Ascending aorta (tissue), 2 donors: ENCODE measurements around the gene DNAI1. TPM values are rescaled to one million over a fixed set of nuclear protein-coding genes. Genes with fewer than 3 reads are reported as not detected.
"Not testable (repeated sequence)": the region's sequence is repeated elsewhere in the genome, so short reads cannot be mapped to it uniquely, and the experiment has no call there.

Experiments
- DNase-seq, 2 donors: peaks; one replicate each; pipeline ENCODE4 v3.0.0-alpha.2; 2019; ENCODE audit warnings: low spot score in 2 of 2
- H3K27ac ChIP-seq, 2 donors: fragments of 200-600 bp; sonication (generic); one replicate each; pipeline ENCODE4 v1.5.1; 2016 to 2017; ENCODE audit warnings: mild to moderate bottlenecking in 1 of 2
- H3K27me3 ChIP-seq: fragments of 200-600 bp; sonication (generic); one replicate; pipeline ENCODE4 v1.5.1; 2017
- H3K36me3 ChIP-seq, 2 donors: fragments of 200-600 bp; sonication (generic); one replicate each; pipeline ENCODE4 v1.5.1; 2016
- H3K4me1 ChIP-seq, 2 donors: fragments of 200-600 bp; sonication (generic); one replicate each; pipeline ENCODE4 v1.5.1; 2016 to 2017; ENCODE audit warnings: mild to moderate bottlenecking in 1 of 2
- H3K4me3 ChIP-seq, 2 donors: fragments of 200-600 bp; sonication (generic); one replicate each; pipeline ENCODE4 v1.5.1; 2016 to 2017; ENCODE audit warnings: mild to moderate bottlenecking in 1 of 2
- H3K9me3 ChIP-seq, 2 donors: fragments of 200-600 bp; sonication (generic); one replicate each; pipeline ENCODE4 v1.5.1; 2016
- intact Hi-C: fragments of 100-400 bp; cut with DNase I; formaldehyde crosslinking; loops from one replicate; pipeline ENCODE4 v1.15.1; 2023
- total RNA-seq: library from RNA; depleted of rRNA; stranded (reverse); fragments of >200 nt; gene quantifications from one replicate; pipeline ENCODE4 v1.1.0, GENCODE V29; 2016
- TF ChIP-seq, protein P1 (sequence below), 3 experiments: fragments of 200-600 bp in 2 of 3; fragments of 450-650 bp in 1 of 3; sonication (generic) in 2 of 3; IDR thresholded peaks; one replicate each; pipeline ENCODE4 v1.5.1; 2016 to 2019; ENCODE audit warnings: antibody characterized with exemption in 3 of 3, mild to moderate bottlenecking in 1 of 3, moderate library complexity in 1 of 3

The DNAI1 gene
- total RNA-seq, 1 donor from 2014 or later: not detected

DNA sequence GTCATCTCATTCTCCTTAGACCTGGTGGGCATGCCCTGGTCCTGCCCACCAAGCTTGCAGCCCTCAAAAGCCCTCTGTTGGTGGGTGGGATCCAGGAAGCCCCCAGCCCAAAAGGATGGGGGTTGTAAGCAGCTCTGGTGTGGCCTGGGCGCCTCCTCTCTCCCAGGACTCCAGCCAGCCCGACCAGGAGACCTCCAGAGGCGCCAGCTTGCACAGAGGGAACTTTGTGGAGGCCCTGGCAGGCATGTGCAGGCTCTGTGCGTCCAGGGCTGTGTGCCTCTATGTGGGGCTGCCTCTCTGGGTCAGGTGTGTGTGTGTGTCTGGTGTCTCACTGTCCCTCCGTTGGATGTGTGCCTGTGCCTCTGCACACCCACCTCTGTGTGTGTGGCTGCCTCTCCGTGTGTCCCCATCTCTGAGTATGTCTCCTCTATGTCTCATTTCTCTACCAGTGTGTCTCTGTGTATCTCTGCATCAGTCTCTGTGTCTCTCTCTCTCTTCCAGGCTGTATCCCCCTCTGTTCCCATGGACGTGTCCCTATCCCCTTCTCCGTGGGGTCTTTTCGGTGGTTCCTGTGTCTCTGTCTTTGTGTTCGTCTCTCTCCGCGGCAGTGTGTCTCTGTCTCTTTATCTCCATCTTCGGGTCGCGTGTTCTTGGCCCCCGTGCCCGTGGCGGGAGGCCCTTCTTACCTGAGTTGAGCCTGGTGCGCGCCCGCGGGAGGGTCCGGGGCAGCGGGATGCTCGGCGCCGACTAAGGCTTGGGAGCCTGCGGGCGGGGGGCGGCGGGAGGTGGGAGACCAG, 63.7 kb downstream of the DNAI1 start:
- peaks cover 3 to 5% of the 10 kb centered on the region in 2 donors for H3K4me1 ChIP-seq
- no peaks in the 10 kb centered on the region for H3K9me3 ChIP-seq
- H3K4me3 ChIP-seq: peak overlapping the region; percentile 47 to 68
- TF ChIP-seq, protein P1, sequence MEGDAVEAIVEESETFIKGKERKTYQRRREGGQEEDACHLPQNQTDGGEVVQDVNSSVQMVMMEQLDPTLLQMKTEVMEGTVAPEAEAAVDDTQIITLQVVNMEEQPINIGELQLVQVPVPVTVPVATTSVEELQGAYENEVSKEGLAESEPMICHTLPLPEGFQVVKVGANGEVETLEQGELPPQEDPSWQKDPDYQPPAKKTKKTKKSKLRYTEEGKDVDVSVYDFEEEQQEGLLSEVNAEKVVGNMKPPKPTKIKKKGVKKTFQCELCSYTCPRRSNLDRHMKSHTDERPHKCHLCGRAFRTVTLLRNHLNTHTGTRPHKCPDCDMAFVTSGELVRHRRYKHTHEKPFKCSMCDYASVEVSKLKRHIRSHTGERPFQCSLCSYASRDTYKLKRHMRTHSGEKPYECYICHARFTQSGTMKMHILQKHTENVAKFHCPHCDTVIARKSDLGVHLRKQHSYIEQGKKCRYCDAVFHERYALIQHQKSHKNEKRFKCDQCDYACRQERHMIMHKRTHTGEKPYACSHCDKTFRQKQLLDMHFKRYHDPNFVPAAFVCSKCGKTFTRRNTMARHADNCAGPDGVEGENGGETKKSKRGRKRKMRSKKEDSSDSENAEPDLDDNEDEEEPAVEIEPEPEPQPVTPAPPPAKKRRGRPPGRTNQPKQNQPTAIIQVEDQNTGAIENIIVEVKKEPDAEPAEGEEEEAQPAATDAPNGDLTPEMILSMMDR (IDR thresholded peaks at IDR 0.05): no peak
- intact Hi-C loops: loop anchor here (2.0 to 5.0 kb wide), 3 partner anchors 63 to 395 kb away; partner anchors contain the start of genes DCAF12, DNAI1, FAM219A and RPP25L
- H3K27ac ChIP-seq: no peak overlapping the region
- no peaks in the 10 kb centered on the region for H3K27me3 ChIP-seq
- no peaks in the 10 kb centered on the region for H3K36me3 ChIP-seq
- peak in 1 of 2 donors; percentile 62 for DNase-seq

- no peaks in the 10 kb centered on the region for H3K9me3 ChIP-seq
- no peak within 1 kb of the TSS for H3K27ac ChIP-seq
- peak within 1 kb of the TSS; percentile 47 to 68 for H3K4me3 ChIP-seq
- H3K36me3 ChIP-seq: no peaks in the 10 kb centered on the region
- peaks cover 3 to 5% of the 10 kb centered on the region in 2 donors for H3K4me1 ChIP-seq
- DNase-seq: peak; percentile 26 to 93
- intact Hi-C loops: loop anchor here (1.0 to 5.0 kb wide), 4 partner anchors 64 to 396 kb away; partner anchors contain the start of genes CNTFR, DCAF12, DNAI1 and FAM219A
- no peaks in the 10 kb centered on the region for H3K27me3 ChIP-seq
- TF ChIP-seq, protein P1 (IDR thresholded peaks at IDR 0.05): no peak
Observed at GRCh38 chr9:34522971-34523797, 64.6 kb downstream of the DNAI1 start, which contains the start of gene ENHO. ENHO (minus strand) TSS chr9:34522990; CDS start chr9:34521695, 1,295 bp downstream.

- no peaks in the 10 kb centered on the region for H3K27me3 ChIP-seq
Observed at GRCh38 chr9:34524349-34524748, 65.7 kb downstream of the DNAI1 start.

GRCh38 chr9:34526026-34526425, 67.4 kb downstream of the DNAI1 start:
- Histone ChIP-seq H3K27ac (no peak overlapping the region), H3K36me3 (no peaks in the 10 kb centered on the region), H3K4me1 (peaks cover 3 to 5% of the 10 kb centered on the region in 2 donors), H3K4me3 (no peak overlapping the region), H3K9me3 (no peaks in the 10 kb centered on the region), H3K27me3 (no peaks in the 10 kb centered on the region)
- DNase-seq: no peak
- TF ChIP-seq, protein P1 (IDR thresholded peaks at IDR 0.05): no peak
- intact Hi-C loops: no loop called here

More at GRCh38 chr9:34524349-34524748, 65.7 kb downstream of the DNAI1 start:
- intact Hi-C loops: loop anchor here (5.0 kb wide), 2 partner anchors 88 to 397 kb away; partner anchors contain the start of genes DCAF12 and RPP25L
- H3K36me3 ChIP-seq: no peaks in the 10 kb centered on the region
- no peak overlapping the region for H3K27ac ChIP-seq
- TF ChIP-seq, protein P1 (IDR thresholded peaks at IDR 0.05): no peak
- H3K4me3 ChIP-seq: no peak overlapping the region
- H3K4me1 ChIP-seq: peaks cover 3 to 5% of the 10 kb centered on the region in 2 donors
- H3K9me3 ChIP-seq: no peaks in the 10 kb centered on the region
- no peak for DNase-seq

GRCh38 chr9:34532041-34532440, 73.4 kb downstream of the DNAI1 start:
- intact Hi-C loops, H3K27me3 ChIP-seq, DNase-seq, H3K27ac ChIP-seq, H3K9me3 ChIP-seq, H3K4me1 ChIP-seq, H3K36me3 ChIP-seq, H3K4me3 ChIP-seq: not testable (repeated sequence)
